K562 (cell line): ENCODE results near the gene KLK3. TPM values are rescaled to one million over a fixed set of nuclear protein-coding genes. Genes with fewer than 3 reads are reported as not detected.

Experiments used
- ARID1B ChIP-seq: fragments of 450-650 bp; IDR thresholded peaks from 2 replicates; pipeline ENCODE4 v1.6.1; 2016; ENCODE audit warnings: antibody characterized with exemption, mild to moderate bottlenecking, inconsistent platforms
- BMI1 ChIP-seq: fragments of 150-350 bp; IDR thresholded peaks from 2 replicates; pipeline ENCODE4 v1.6.1; 2014; ENCODE audit warnings: low read length
- DEAF1 ChIP-seq: fragments of 450-650 bp; formaldehyde crosslinking; IDR thresholded peaks from 2 replicates; pipeline ENCODE4 v1.4.0; 2020; ENCODE audit warnings: mild to moderate bottlenecking, moderate library complexity
- FOXA3 ChIP-seq, 2 experiments: fragments of 450-650 bp in 1 of 2; sonication (generic) in 1 of 2; formaldehyde crosslinking; IDR thresholded peaks in 1 of 2; conservative IDR thresholded peaks in 1 of 2; 2 replicates each; pipeline versions ENCODE4 v1.4.0 to v1.8.0; 2020 to 2022; ENCODE audit warnings: mild to moderate bottlenecking in 2 of 2, missing genetic modification reagents in 1 of 2
- FOXP1 ChIP-seq: sonication (generic); formaldehyde crosslinking; IDR thresholded peaks from 2 replicates; pipeline ENCODE4 v1.8.0; 2022; ENCODE audit warnings: mild to moderate bottlenecking, missing genetic modification reagents
- GATA2 ChIP-seq: sonication (generic); formaldehyde crosslinking; IDR thresholded peaks from 2 replicates; pipeline ENCODE4 v1.4.0; 2020; ENCODE audit warnings: mild to moderate bottlenecking, missing genetic modification reagents
- SMARCA4 ChIP-seq: fragments of 450-650 bp; IDR thresholded peaks from 2 replicates; pipeline ENCODE4 v1.6.1; 2016
- TAF15 ChIP-seq: fragments of 200-400 bp; formaldehyde crosslinking; IDR thresholded peaks from 2 replicates; pipeline ENCODE4 v1.6.1; 2017; ENCODE audit warnings: mild to moderate bottlenecking, low read depth, low read length, moderate library complexity
- TBL1XR1 ChIP-seq, 2 experiments: IDR thresholded peaks; 2 replicates each; pipeline ENCODE4 v1.6.1; 2012; ENCODE audit warnings: improper control_type of control experiment in 2 of 2, low read length in 2 of 2, mild to moderate bottlenecking in 1 of 2
- TRIM28 ChIP-seq: fragments of 450-650 bp; IDR thresholded peaks from 2 replicates; pipeline ENCODE4 v1.6.1; 2017
- ZEB2 ChIP-seq: fragments of 450-650 bp; IDR thresholded peaks from 2 replicates; pipeline ENCODE4 v1.6.1; 2016
- ZNF407 ChIP-seq: fragments of 450-650 bp; IDR thresholded peaks from 2 replicates; pipeline ENCODE4 v1.6.1; 2016; ENCODE audit warnings: low read depth
- polyA plus RNA-seq, 8 experiments: library from polyadenylated mRNA; depleted of rRNA in 4 of 8; stranded (reverse) in 5 of 8; unstranded in 3 of 8; fragments of >200 nt; fragmentation: Nextera tagmentation in 2 of 8; fragmentation: Illumina TruSeq in 1 of 8; extraction: Ambion mirVana in 2 of 8; extraction: Trizol in 1 of 8; gene quantifications; 2 replicates each; pipeline versions ENCODE4 v1.2.1 to v1.2.3, GENCODE V29; 2011 to 2014; ENCODE audit warnings: inconsistent platforms in 1 of 8, missing spikeins in 1 of 8
- total RNA-seq, 7 experiments: library from RNA; depleted of rRNA in 6 of 7; stranded (reverse); fragments of >200 nt in 6 of 7; fragmentation: Illumina TruSeq in 2 of 7; extraction: Trizol in 2 of 7; gene quantifications; 2 replicates each; pipeline versions ENCODE4 v1.2.1 to v1.2.3, GENCODE V29; 2011 to 2021; ENCODE audit warnings: low replicate concordance in 1 of 7
- TF ChIP-seq, protein P1 (sequence below), 2 experiments: fragments of 450-650 bp in 1 of 2; sonication (generic) in 1 of 2; formaldehyde crosslinking in 1 of 2; IDR thresholded peaks in 1 of 2; conservative IDR thresholded peaks in 1 of 2; 2 replicates each; pipeline versions ENCODE4 v1.6.1 to v1.8.1; 2016 to 2023; ENCODE audit warnings: mild to moderate bottlenecking in 2 of 2, moderate library complexity in 2 of 2, inconsistent platforms in 1 of 2, missing genetic modification reagents in 1 of 2
- TF ChIP-seq, protein P2 (sequence below): fragments of 450-650 bp; IDR thresholded peaks from one replicate; pipeline ENCODE4 v1.6.1; 2018; ENCODE audit warnings: mild to moderate bottlenecking, moderate library complexity; ENCODE audit not compliant: partially characterized antibody

The KLK3 gene
- total and polyA plus RNA-seq, 9 of the 15 experiments (the other 6 are each of a cell fraction or from before 2014, with no cell fraction given), result not detected

GRCh38 chr19:50878851-50879250 is 24.1 kb downstream of the KLK3 start (continued):
- TF ChIP-seq, protein P1, sequence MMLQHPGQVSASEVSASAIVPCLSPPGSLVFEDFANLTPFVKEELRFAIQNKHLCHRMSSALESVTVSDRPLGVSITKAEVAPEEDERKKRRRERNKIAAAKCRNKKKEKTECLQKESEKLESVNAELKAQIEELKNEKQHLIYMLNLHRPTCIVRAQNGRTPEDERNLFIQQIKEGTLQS (IDR thresholded peaks at IDR 0.05), result peak; percentile 52
- TF ChIP-seq, protein P1 (CRISPR knock-in tag; conservative IDR thresholded peaks at IDR 0.05), result no peak
- TF ChIP-seq ARID1B, result peak; percentile 91
- no peak for TF ChIP-seq ZNF407
- TF ChIP-seq ZEB2, result no peak
- TF ChIP-seq TRIM28, result no peak
- TF ChIP-seq DEAF1 (CRISPR knock-in tag), result no peak
- no peak for TF ChIP-seq BMI1
- no peak for TF ChIP-seq TAF15
- 0 out of 4 replicates have a peak, but pooled peaks of 1 of the 2 experiments have one; percentile 68 for TF ChIP-seq FOXA3 (CRISPR knock-in tag; conservative IDR thresholded peaks at IDR 0.05 in 1 of 2, IDR thresholded peaks at IDR 0.05 in 1 of 2)
- TF ChIP-seq FOXP1 (CRISPR knock-in tag), result 0 out of 2 replicates have a peak, but pooled peaks have one; percentile 13
- peak; percentile 87 for TF ChIP-seq SMARCA4
- TF ChIP-seq GATA2 (CRISPR knock-in tag), result peak; percentile 82
- TF ChIP-seq, protein P2, sequence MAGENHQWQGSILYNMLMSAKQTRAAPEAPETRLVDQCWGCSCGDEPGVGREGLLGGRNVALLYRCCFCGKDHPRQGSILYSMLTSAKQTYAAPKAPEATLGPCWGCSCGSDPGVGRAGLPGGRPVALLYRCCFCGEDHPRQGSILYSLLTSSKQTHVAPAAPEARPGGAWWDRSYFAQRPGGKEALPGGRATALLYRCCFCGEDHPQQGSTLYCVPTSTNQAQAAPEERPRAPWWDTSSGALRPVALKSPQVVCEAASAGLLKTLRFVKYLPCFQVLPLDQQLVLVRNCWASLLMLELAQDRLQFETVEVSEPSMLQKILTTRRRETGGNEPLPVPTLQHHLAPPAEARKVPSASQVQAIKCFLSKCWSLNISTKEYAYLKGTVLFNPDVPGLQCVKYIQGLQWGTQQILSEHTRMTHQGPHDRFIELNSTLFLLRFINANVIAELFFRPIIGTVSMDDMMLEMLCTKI, result no peak
- no peak for TF ChIP-seq TBL1XR1 (IDR thresholded peaks at IDR 0.05; ENCODE audit: low read length in 2 of 2)
